ENCODE measurements around the gene TEAD1.

DNA sequence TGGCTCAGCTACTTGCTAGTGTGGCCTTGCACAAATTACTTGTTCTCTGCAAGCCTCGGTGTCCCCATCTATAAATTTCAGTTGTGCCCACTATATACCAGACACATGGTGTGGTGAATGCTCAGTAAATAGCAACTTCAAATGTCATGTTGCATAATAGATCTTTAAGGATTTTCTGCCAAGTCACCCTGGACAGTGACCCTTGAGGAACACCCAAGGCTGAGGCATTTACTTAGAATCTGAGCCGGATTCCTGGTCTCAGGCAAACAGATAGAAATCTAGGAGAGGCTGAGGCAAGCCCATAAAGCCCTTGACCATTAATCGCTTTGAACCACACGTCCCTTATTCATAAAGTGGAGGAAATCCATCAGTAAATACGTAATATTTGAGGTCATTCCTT is 9.7 kb downstream of the TEAD1 start:
- TF ChIP-seq POLR2A (IDR thresholded peaks at IDR 0.05): no peak
- TF ChIP-seq, protein P1, sequence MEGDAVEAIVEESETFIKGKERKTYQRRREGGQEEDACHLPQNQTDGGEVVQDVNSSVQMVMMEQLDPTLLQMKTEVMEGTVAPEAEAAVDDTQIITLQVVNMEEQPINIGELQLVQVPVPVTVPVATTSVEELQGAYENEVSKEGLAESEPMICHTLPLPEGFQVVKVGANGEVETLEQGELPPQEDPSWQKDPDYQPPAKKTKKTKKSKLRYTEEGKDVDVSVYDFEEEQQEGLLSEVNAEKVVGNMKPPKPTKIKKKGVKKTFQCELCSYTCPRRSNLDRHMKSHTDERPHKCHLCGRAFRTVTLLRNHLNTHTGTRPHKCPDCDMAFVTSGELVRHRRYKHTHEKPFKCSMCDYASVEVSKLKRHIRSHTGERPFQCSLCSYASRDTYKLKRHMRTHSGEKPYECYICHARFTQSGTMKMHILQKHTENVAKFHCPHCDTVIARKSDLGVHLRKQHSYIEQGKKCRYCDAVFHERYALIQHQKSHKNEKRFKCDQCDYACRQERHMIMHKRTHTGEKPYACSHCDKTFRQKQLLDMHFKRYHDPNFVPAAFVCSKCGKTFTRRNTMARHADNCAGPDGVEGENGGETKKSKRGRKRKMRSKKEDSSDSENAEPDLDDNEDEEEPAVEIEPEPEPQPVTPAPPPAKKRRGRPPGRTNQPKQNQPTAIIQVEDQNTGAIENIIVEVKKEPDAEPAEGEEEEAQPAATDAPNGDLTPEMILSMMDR (IDR thresholded peaks at IDR 0.05): no peak
